ENCODE results near the gene TIMP2. TPM values are rescaled to one million over a fixed set of nuclear protein-coding genes. Genes with fewer than 3 reads are reported as not detected.

The TIMP2 gene
- total and polyA plus RNA-seq, 2 of the 8 experiments (the other 6 are each of a cell fraction or from before 2014, with no cell fraction given), result 18.2 to 43.3 TPM

GRCh38 chr17:78953356-78954350, 28.5 kb upstream of the TIMP2 start:
- no peak overlapping the region for H3K18ac ChIP-seq (ENCODE audit: extremely low read depth, low read length)
- H3K4me1 ChIP-seq (replicated peaks in 1 of 4; ENCODE audit: control insufficient read depth in 3 of 4, insufficient read depth in 4 of 4, low read length in 3 of 4), result peaks cover 0 to 7% (median under 1%) of the 10 kb centered on the region in 4 experiments; a peak in 3 of 7 replicates
- H4K5ac ChIP-seq (ENCODE audit: insufficient read length, low read depth, low read length), result no peak overlapping the region
- no peak overlapping the region for H3K27ac ChIP-seq (ENCODE audit: low read depth, low read length)
- ChIA-PET POLR2A (ENCODE audit: partially characterized antibody) (interaction anchor here (3.3 kb wide), 1 partner anchor 12 kb away, joined by 10 read pairs; no protein-coding TSS in a partner anchor), CTCF (ENCODE audit: partially characterized antibody) (interaction anchor here (0.7 to 4.2 kb wide), 8 partner anchors 9 to 88 kb away, joined by 3 to 18 read pairs (median 6); no protein-coding TSS in a partner anchor)
- DNase-seq (ENCODE audit: low read depth in 1 of 2, low spot score in 2 of 2), result no peak
- no peak overlapping the region for H2BK20ac ChIP-seq (ENCODE audit: low read length)
- no peaks in the 10 kb centered on the region for H3K36me3 ChIP-seq (ENCODE audit: control insufficient read depth in 2 of 4, insufficient read depth in 4 of 4, low read length in 3 of 4)
- no peak overlapping the region for H3K56ac ChIP-seq (replicated peaks; ENCODE audit: insufficient read length, low read depth, low read length)
- H2BK120ac ChIP-seq (replicated peaks; ENCODE audit: low read depth, low read length), result no peak overlapping the region
- H2AK5ac ChIP-seq (ENCODE audit: low read depth, low read length), result no peak overlapping the region
- H3K4me3 ChIP-seq (ENCODE audit: extremely low read depth in 1 of 4, insufficient read depth in 2 of 4, low read depth in 3 of 4, low read length in 4 of 4), result no peak overlapping the region
- H2BK5ac ChIP-seq (ENCODE audit: low read depth, low read length), result no peak overlapping the region
- no peak for FAIRE-seq
- H3K4ac ChIP-seq (replicated peaks; ENCODE audit: insufficient read length, low read depth, low read length), result no peak overlapping the region
- no peaks in the 10 kb centered on the region for H3K27me3 ChIP-seq (replicated peaks in 1 of 4; ENCODE audit: control insufficient read depth in 3 of 4, extremely low read depth in 1 of 4, insufficient read depth in 3 of 4, low read length in 3 of 4)
- 0 out of 2 replicates have a peak, but pooled peaks cover 1% of the 10 kb centered on the region for H3K23me2 ChIP-seq (ENCODE audit: low read depth, low read length)
- H3K14ac ChIP-seq (ENCODE audit: insufficient read length), result no peak overlapping the region
- 84% methylated on average over 25 of the region's 29 CpGs; no CpG with 5 or more reads in 1 of the 2 experiments for WGBS, 2 experiments (ENCODE audit: extremely low coverage in 1 of 2, insufficient coverage in 1 of 2, insufficient read length in 1 of 2, insufficient replicate concordance in 2 of 2, low coverage in 1 of 2, low lambda C conversion rate in 2 of 2, missing lambda C conversion rate in 1 of 2)
- H4K8ac ChIP-seq (ENCODE audit: extremely low read depth, insufficient read depth, low read length), result peak overlapping the region; percentile 75
- TF ChIP-seq CBX5 (IDR thresholded peaks at IDR 0.05; ENCODE audit: low read depth, low read length) (no peak), SIN3A (conservative IDR thresholded peaks at IDR 0.05 in 1 of 2, IDR thresholded peaks at IDR 0.05 in 1 of 2; ENCODE audit: low read depth in 1 of 2, low read length in 2 of 2) (no peak), ZNF274 (IDR thresholded peaks at IDR 0.05; ENCODE audit: borderline replicate concordance, extremely low read depth, low read length) (no peak)
- H3K4me2 ChIP-seq (ENCODE audit: insufficient read depth in 1 of 2, low read depth in 2 of 2, low read length in 2 of 2), result no peak overlapping the region
- H3K9me3 ChIP-seq (ENCODE audit: insufficient read depth in 2 of 2, low read depth in 1 of 2, low read length in 1 of 2), result peaks cover 10 to 15% of the 10 kb centered on the region in 2 experiments; a peak in 3 of 4 replicates
- no peak overlapping the region for H2BK15ac ChIP-seq (ENCODE audit: low read length)
- H2AFZ ChIP-seq (ENCODE audit: low read length), result no peak overlapping the region
- no peak overlapping the region for H4K91ac ChIP-seq (replicated peaks; ENCODE audit: insufficient read length, low read length)
- H3K79me2 ChIP-seq (ENCODE audit: control insufficient read depth in 1 of 2, insufficient read depth in 2 of 2, low read length in 2 of 2), result no peaks in the 10 kb centered on the region
- H3K79me1 ChIP-seq (ENCODE audit: low read depth, low read length), result no peaks in the 10 kb centered on the region
- H4K20me1 ChIP-seq (replicated peaks in 1 of 2; ENCODE audit: control insufficient read depth in 1 of 2, insufficient read depth in 2 of 2, low read length in 2 of 2), result no peaks in the 10 kb centered on the region
- H3K23ac ChIP-seq (ENCODE audit: insufficient read length), result no peak overlapping the region
- H3K9ac ChIP-seq (replicated peaks in 1 of 4; ENCODE audit: extremely low read depth in 1 of 4, low read depth in 3 of 4, low read length in 3 of 4), result no peak overlapping the region
- no peak overlapping the region for H2BK12ac ChIP-seq (ENCODE audit: low read depth, low read length)

Measured in H1 (cell line).